H9 (cell line): ENCODE results near the gene PERCC1. TPM values are rescaled to one million over a fixed set of nuclear protein-coding genes. Genes with fewer than 3 reads are reported as not detected.

Experiments
- DNase-seq: peaks from one replicate; pipeline ENCODE4 v3.0.0-alpha.2; 2017
- H2AFZ ChIP-seq: one replicate; pipeline ENCODE4 v1.6.1; 2013; ENCODE audit warnings: mild to moderate bottlenecking, low read length, control low read depth, moderate library complexity
- H2AK5ac ChIP-seq: 2 replicates; pipeline ENCODE4 v1.6.1; 2013; ENCODE audit warnings: low read length, control low read depth, mixed read lengths; ENCODE audit not compliant: insufficient read length
- H2BK120ac ChIP-seq: one replicate; pipeline ENCODE4 v1.6.1; 2013; ENCODE audit warnings: low read depth, mild to moderate bottlenecking, low read length, control low read depth, inconsistent platforms; ENCODE audit not compliant: poor library complexity, severe bottlenecking
- H2BK12ac ChIP-seq: 2 replicates; pipeline ENCODE4 v1.6.1; 2013; ENCODE audit warnings: low read length, control low read depth, mixed read lengths, low read depth; ENCODE audit not compliant: insufficient read length
- H2BK15ac ChIP-seq: 2 replicates; pipeline ENCODE4 v1.6.1; 2013; ENCODE audit warnings: low read depth, low read length, control low read depth
- H2BK20ac ChIP-seq: one replicate; pipeline ENCODE4 v1.6.1; 2013; ENCODE audit warnings: low read depth, mild to moderate bottlenecking, low read length, control low read depth, inconsistent platforms; ENCODE audit not compliant: poor library complexity, severe bottlenecking
- H2BK5ac ChIP-seq: 2 replicates; pipeline ENCODE4 v1.6.1; 2013; ENCODE audit warnings: low read length, control low read depth, mixed read lengths; ENCODE audit not compliant: insufficient read length
- H3K14ac ChIP-seq: 2 replicates; pipeline ENCODE4 v1.6.1; 2013; ENCODE audit warnings: low read length, control low read depth; ENCODE audit not compliant: insufficient read depth
- H3K18ac ChIP-seq: 2 replicates; pipeline ENCODE4 v1.6.1; 2013; ENCODE audit warnings: low read depth, mild to moderate bottlenecking, mixed read lengths, low read length, control low read depth; ENCODE audit not compliant: insufficient read length
- H3K23ac ChIP-seq: 2 replicates; pipeline ENCODE4 v1.6.1; 2013; ENCODE audit warnings: low read length, control low read depth, mixed read lengths, low read depth; ENCODE audit not compliant: insufficient read length
- H3K23me2 ChIP-seq: 2 replicates; pipeline ENCODE4 v1.6.1; 2013; ENCODE audit warnings: low read depth, mild to moderate bottlenecking, mixed read lengths, low read length, control low read depth; ENCODE audit not compliant: insufficient read length, poor library complexity, severe bottlenecking
- H3K27ac ChIP-seq: 2 replicates; pipeline ENCODE4 v1.5.1; 2013; ENCODE audit warnings: low read length, control low read depth, mixed read lengths, low read depth; ENCODE audit not compliant: insufficient read length
- H3K27me3 ChIP-seq: 2 replicates; pipeline ENCODE4 v1.6.1; 2013; ENCODE audit warnings: low read length, control low read depth, inconsistent platforms; ENCODE audit not compliant: insufficient read depth
- H3K4ac ChIP-seq: 2 replicates; pipeline ENCODE4 v1.6.1; 2013; ENCODE audit warnings: low read depth, mild to moderate bottlenecking, control low read depth, inconsistent platforms, low read length, moderate library complexity
- H3K4me1 ChIP-seq: 2 replicates; pipeline ENCODE4 v1.6.1; 2013; ENCODE audit warnings: low read length, control low read depth, inconsistent platforms; ENCODE audit not compliant: insufficient read depth
- H3K4me2 ChIP-seq: 2 replicates; pipeline ENCODE4 v1.6.1; 2013; ENCODE audit warnings: low read length, control low read depth, mixed read lengths; ENCODE audit not compliant: insufficient read length, insufficient read depth
- H3K56ac ChIP-seq: 2 replicates; pipeline ENCODE4 v1.6.1; 2013; ENCODE audit warnings: low read depth, mild to moderate bottlenecking, mixed read lengths, low read length, control low read depth; ENCODE audit not compliant: insufficient read length
- H3K79me1 ChIP-seq: 2 replicates; pipeline ENCODE4 v1.6.1; 2013; ENCODE audit warnings: low read depth, mild to moderate bottlenecking, moderate library complexity, low read length, control low read depth, inconsistent platforms; ENCODE audit not compliant: insufficient read depth, poor library complexity, severe bottlenecking
- H3K79me2 ChIP-seq: 2 replicates; pipeline ENCODE4 v1.6.1; 2013; ENCODE audit warnings: low read length, control low read depth, inconsistent platforms; ENCODE audit not compliant: insufficient read depth
- H3K9ac ChIP-seq: 2 replicates; pipeline ENCODE4 v1.6.1; 2013; ENCODE audit warnings: low read length, control low read depth, mixed read lengths; ENCODE audit not compliant: insufficient read length; ENCODE audit errors: extremely low read depth
- H3K9me3 ChIP-seq: one replicate; pipeline ENCODE4 v1.6.1; 2013; ENCODE audit warnings: low read depth, low read length, inconsistent platforms; ENCODE audit not compliant: control insufficient read depth
- H3T11ph ChIP-seq: one replicate; pipeline ENCODE4 v1.6.1; 2013; ENCODE audit warnings: mild to moderate bottlenecking, low read length, control low read depth, inconsistent platforms
- H4K20me1 ChIP-seq: one replicate; pipeline ENCODE4 v1.6.1; 2013; ENCODE audit not compliant: control insufficient read depth, insufficient read length, insufficient read depth
- H4K5ac ChIP-seq: 2 replicates; pipeline ENCODE4 v1.6.1; 2013; ENCODE audit warnings: low read depth, mild to moderate bottlenecking, mixed read lengths, low read length, control low read depth; ENCODE audit not compliant: insufficient read length
- H4K8ac ChIP-seq: replicated peaks from 2 replicates; pipeline ENCODE4 v1.6.1; 2013; ENCODE audit warnings: low read length, control low read depth, mixed read lengths, low read depth; ENCODE audit not compliant: insufficient read length
- H4K91ac ChIP-seq: 2 replicates; pipeline ENCODE4 v1.6.1; 2013; ENCODE audit warnings: low read depth, mild to moderate bottlenecking, moderate library complexity, mixed read lengths, low read length, control low read depth; ENCODE audit not compliant: insufficient read length
- H3K27ac Mint-ChIP-seq, 3 experiments: 2 replicates in 2 of 3; 3 replicates in 1 of 3; pipeline ENCODE4 v1.8.0; 2020 to 2021; ENCODE audit warnings: mixed read lengths in 3 of 3, mild to moderate bottlenecking in 1 of 3, moderate library complexity in 1 of 3
- H3K27me3 Mint-ChIP-seq: 2 replicates; pipeline ENCODE4 v1.8.0; 2021; ENCODE audit warnings: low read depth, mild to moderate bottlenecking, moderate library complexity, mixed read lengths
- H3K36me3 Mint-ChIP-seq, 3 experiments: 2 replicates in 2 of 3; 3 replicates in 1 of 3; pipeline ENCODE4 v1.8.0; 2020 to 2021; ENCODE audit warnings: low read depth in 3 of 3, mixed read lengths in 3 of 3; ENCODE audit not compliant: insufficient read depth in 1 of 3
- H3K4me1 Mint-ChIP-seq, 2 experiments: 2 replicates each; pipeline ENCODE4 v1.8.0; 2020; ENCODE audit warnings: mixed read lengths in 2 of 2
- H3K4me3 Mint-ChIP-seq, 2 experiments: 2 replicates in 1 of 2; 3 replicates in 1 of 2; pipeline ENCODE4 v1.8.0; 2020 to 2021; ENCODE audit warnings: mild to moderate bottlenecking in 2 of 2, mixed read lengths in 2 of 2, moderate library complexity in 1 of 2
- H3K9me3 Mint-ChIP-seq, 2 experiments: 2 replicates in 1 of 2; 3 replicates in 1 of 2; pipeline ENCODE4 v1.8.0; 2020; ENCODE audit warnings: mild to moderate bottlenecking in 2 of 2, mixed read lengths in 2 of 2, moderate library complexity in 1 of 2
- WGBS: extraction: QIAGEN DNeasy Blood & Tissue Kit; methylation state at CpG from one replicate; pipeline ENCODE4 v1.1.7; 2013; ENCODE audit warnings: missing lambda C conversion rate, low lambda C conversion rate, mixed read lengths; ENCODE audit not compliant: insufficient read length; ENCODE audit errors: extremely low coverage; 5-methylcytosine and 5-hydroxymethylcytosine counted together
- total RNA-seq: library from RNA; stranded (reverse); gene quantifications from 2 replicates; pipeline ENCODE4 v1.2.1, GENCODE V29; 2021
- TF ChIP-seq, protein P1 (sequence below): fragments of 200-600 bp; sonication (generic); conservative IDR thresholded peaks from 3 replicates; pipeline ENCODE4 v1.8.0; 2021; ENCODE audit warnings: antibody characterized with exemption, mild to moderate bottlenecking

PERCC1 gene
- total RNA-seq, 1 experiment from 2014 or later = not detected

DNA sequence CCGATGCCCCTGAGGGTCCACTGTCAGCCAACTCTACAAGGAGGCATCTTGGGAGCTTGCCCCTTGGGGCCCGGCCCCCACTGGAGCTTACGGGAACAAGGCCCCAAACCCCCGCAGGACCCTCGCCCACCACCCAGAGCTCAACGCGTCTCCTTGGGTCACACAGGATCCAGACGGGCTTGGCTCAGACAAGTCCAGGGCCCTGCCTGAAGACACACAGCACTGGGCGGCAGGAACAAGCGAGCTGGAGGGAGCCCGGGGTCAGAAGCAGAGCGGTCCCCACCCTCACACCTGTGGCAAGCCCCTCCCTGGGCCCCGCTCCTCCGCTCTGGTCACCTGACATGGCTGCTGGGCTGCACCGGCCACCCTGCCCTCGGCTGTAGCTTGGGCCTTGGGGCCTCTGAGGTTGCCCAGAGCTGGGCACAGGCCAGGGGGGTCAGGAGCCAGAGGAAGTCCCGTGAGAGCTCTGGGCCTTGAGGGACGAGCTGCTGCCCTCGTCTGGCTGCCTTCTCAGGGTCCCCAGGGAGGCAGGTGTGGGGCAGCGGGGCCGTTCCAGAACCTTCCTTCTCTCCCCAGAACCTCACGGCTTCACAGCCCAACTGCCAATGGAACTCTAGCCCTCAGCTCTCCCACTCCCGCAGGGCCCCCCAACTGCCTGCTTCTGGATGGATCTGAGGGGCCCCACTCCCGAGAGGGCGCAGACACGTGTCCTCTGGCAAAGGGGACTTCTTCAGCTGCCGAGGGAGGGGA is 13.3 kb downstream of the PERCC1 start, which contains the start of gene CCDC154:
Gene CCDC154, minus strand, starts transcription at position 577 of the 750 bp plus-strand sequence. Its CDS starts 234 bp downstream, at position 343.
- Histone ChIP-seq H2BK15ac (peak within 1 kb of the TSS; percentile 69; the same call in 1 of the 2 replicates), H3K79me2 (no peaks in the 10 kb centered on the region), H4K8ac (no peak within 1 kb of the TSS), H3K9me3 (no peaks in the 10 kb centered on the region), H3K27ac (no peak within 1 kb of the TSS), H3K4me1 (no peaks in the 10 kb centered on the region), H2AFZ (no peak within 1 kb of the TSS), H3K9ac (no peak within 1 kb of the TSS), H4K20me1 (peaks cover 2% of the 10 kb centered on the region), H3K23ac (no peak within 1 kb of the TSS), H2BK5ac (no peak within 1 kb of the TSS), H2BK120ac (no peak within 1 kb of the TSS), H3T11ph (no peak within 1 kb of the TSS), H3K4me2 (no peak within 1 kb of the TSS), H2AK5ac (no peak within 1 kb of the TSS), H3K27me3 (no peaks in the 10 kb centered on the region), H2BK12ac (no peak within 1 kb of the TSS), H3K4ac (no peak within 1 kb of the TSS; the same call in 1 of the 2 replicates), H3K79me1 (no peaks in the 10 kb centered on the region), H2BK20ac (no peak within 1 kb of the TSS), H4K91ac (no peak within 1 kb of the TSS), H3K56ac (no peak within 1 kb of the TSS), H3K18ac (no peak within 1 kb of the TSS), H3K23me2 (no peaks in the 10 kb centered on the region), H4K5ac (no peak within 1 kb of the TSS), H3K14ac (peak within 1 kb of the TSS; percentile 22; the same call in 1 of the 2 replicates)
- DNase-seq = no peak
- WGBS = no CpG with 5 or more reads among the region's 27 CpGs
- TF ChIP-seq, protein P1, sequence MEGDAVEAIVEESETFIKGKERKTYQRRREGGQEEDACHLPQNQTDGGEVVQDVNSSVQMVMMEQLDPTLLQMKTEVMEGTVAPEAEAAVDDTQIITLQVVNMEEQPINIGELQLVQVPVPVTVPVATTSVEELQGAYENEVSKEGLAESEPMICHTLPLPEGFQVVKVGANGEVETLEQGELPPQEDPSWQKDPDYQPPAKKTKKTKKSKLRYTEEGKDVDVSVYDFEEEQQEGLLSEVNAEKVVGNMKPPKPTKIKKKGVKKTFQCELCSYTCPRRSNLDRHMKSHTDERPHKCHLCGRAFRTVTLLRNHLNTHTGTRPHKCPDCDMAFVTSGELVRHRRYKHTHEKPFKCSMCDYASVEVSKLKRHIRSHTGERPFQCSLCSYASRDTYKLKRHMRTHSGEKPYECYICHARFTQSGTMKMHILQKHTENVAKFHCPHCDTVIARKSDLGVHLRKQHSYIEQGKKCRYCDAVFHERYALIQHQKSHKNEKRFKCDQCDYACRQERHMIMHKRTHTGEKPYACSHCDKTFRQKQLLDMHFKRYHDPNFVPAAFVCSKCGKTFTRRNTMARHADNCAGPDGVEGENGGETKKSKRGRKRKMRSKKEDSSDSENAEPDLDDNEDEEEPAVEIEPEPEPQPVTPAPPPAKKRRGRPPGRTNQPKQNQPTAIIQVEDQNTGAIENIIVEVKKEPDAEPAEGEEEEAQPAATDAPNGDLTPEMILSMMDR = no peak
- Mint-ChIP-seq H3K27ac (no peak within 1 kb of the TSS), H3K9me3 (no peaks in the 10 kb centered on the region), H3K4me1 (no peaks in the 10 kb centered on the region), H3K36me3 (peaks cover 0 to 5% (median 4%) of the 10 kb centered on the region in 3 experiments; a peak in 2 of 7 replicates), H3K4me3 (no peak within 1 kb of the TSS), H3K27me3 (peaks cover 1% of the 10 kb centered on the region; the same call in 1 of the 2 replicates)
